ENCODE measurements around the gene MB. TPM values are rescaled to one million over a fixed set of nuclear protein-coding genes. Genes with fewer than 3 reads are reported as not detected.

The MB gene
- total RNA-seq, 1 experiment from 2014 or later: not detected

GRCh38 chr22:35600476-35600875 lies 16.7 kb downstream of the MB start:
- TF ChIP-seq, protein P1, sequence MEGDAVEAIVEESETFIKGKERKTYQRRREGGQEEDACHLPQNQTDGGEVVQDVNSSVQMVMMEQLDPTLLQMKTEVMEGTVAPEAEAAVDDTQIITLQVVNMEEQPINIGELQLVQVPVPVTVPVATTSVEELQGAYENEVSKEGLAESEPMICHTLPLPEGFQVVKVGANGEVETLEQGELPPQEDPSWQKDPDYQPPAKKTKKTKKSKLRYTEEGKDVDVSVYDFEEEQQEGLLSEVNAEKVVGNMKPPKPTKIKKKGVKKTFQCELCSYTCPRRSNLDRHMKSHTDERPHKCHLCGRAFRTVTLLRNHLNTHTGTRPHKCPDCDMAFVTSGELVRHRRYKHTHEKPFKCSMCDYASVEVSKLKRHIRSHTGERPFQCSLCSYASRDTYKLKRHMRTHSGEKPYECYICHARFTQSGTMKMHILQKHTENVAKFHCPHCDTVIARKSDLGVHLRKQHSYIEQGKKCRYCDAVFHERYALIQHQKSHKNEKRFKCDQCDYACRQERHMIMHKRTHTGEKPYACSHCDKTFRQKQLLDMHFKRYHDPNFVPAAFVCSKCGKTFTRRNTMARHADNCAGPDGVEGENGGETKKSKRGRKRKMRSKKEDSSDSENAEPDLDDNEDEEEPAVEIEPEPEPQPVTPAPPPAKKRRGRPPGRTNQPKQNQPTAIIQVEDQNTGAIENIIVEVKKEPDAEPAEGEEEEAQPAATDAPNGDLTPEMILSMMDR (IDR thresholded peaks at IDR 0.05; ENCODE audit: unreplicated experiment): no peak
- no peaks in the 10 kb centered on the region for H3K4me1 Mint-ChIP-seq (ENCODE audit: low read depth, unreplicated experiment)
- H3K4me3 Mint-ChIP-seq (ENCODE audit: low read depth, unreplicated experiment): no peak overlapping the region
- H3K36me3 Mint-ChIP-seq (ENCODE audit: insufficient read depth, unreplicated experiment): no peaks in the 10 kb centered on the region
- BruUV-seq (replicated peaks): no TSS peak
- no peaks in the 10 kb centered on the region for H3K27me3 Mint-ChIP-seq (ENCODE audit: unreplicated experiment)
- no peaks in the 10 kb centered on the region for H3K9me3 Mint-ChIP-seq (ENCODE audit: low read depth, unreplicated experiment)
- CTCF ChIA-PET: no interaction called here
- no peak overlapping the region for H3K27ac Mint-ChIP-seq (ENCODE audit: unreplicated experiment)
- intact Hi-C loops (cut with micrococcal nuclease; ENCODE audit: unreplicated experiment): no loop called here
- no peak for DNase-seq

- no peaks in the 10 kb centered on the region for H3K4me1 Mint-ChIP-seq (ENCODE audit: low read depth, unreplicated experiment)
- CTCF ChIA-PET: no interaction called here
- H3K4me3 Mint-ChIP-seq (ENCODE audit: low read depth, unreplicated experiment): no peak overlapping the region
- intact Hi-C loops (cut with micrococcal nuclease; ENCODE audit: unreplicated experiment): no loop called here
- no peak for DNase-seq
- H3K9me3 Mint-ChIP-seq (ENCODE audit: low read depth, unreplicated experiment): no peaks in the 10 kb centered on the region
- TF ChIP-seq, protein P1 (IDR thresholded peaks at IDR 0.05; ENCODE audit: unreplicated experiment): no peak
- H3K27me3 Mint-ChIP-seq (ENCODE audit: unreplicated experiment): no peaks in the 10 kb centered on the region
- BruUV-seq (replicated peaks): no TSS peak
- H3K27ac Mint-ChIP-seq (ENCODE audit: unreplicated experiment): no peak overlapping the region
- H3K36me3 Mint-ChIP-seq (ENCODE audit: insufficient read depth, unreplicated experiment): no peaks in the 10 kb centered on the region
These were observed 17.8 kb downstream of the MB start for GRCh38 chr22:35599364-35599763.

GRCh38 chr22:35598396-35598710 lies 18.8 kb downstream of the MB start:
- BruUV-seq (replicated peaks): no TSS peak
- peaks cover 2% of the 10 kb centered on the region for H3K4me1 Mint-ChIP-seq (ENCODE audit: low read depth, unreplicated experiment)

DNA sequence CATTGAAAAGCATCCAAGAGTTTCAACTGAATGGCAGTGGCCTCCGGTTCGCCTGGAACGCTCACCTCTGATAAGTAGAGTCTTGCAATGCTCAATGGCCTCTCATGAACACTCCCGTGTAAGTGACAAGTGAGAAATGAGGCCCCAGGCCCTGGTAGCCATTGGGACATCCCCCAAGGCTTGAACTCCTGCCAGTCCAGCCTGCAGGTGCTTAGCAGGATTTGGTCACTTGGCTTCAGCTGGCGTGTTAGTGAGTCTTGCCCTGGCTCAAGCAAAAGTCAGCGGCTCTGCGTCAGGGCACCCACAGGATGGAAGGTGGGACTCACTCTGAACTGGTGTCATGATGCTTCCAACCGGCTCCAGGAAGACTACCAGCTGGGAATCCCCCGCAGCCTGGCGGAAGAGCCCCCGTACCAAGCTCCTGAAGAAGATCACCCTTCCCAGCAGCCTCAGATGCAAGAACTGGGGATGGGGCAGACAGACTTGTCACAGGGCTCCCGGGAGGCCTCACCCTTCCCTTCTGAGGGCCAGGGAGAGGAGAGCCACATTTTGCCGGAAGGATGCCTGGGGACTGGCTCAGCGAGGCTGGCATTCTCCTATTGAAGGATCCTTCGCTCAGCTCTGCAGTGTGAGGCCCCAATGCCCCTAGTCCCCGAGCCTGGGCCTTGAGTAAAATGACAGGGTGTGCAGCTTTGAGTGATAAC lies 19.3 kb downstream of the MB start:
- intact Hi-C loops (cut with micrococcal nuclease; ENCODE audit: unreplicated experiment): no loop called here
- Mint-ChIP-seq H3K9me3 (ENCODE audit: low read depth, unreplicated experiment) (no peaks in the 10 kb centered on the region), H3K27me3 (ENCODE audit: unreplicated experiment) (no peaks in the 10 kb centered on the region), H3K4me3 (ENCODE audit: low read depth, unreplicated experiment) (no peak overlapping the region), H3K36me3 (ENCODE audit: insufficient read depth, unreplicated experiment) (no peaks in the 10 kb centered on the region), H3K27ac (ENCODE audit: unreplicated experiment) (no peak overlapping the region), H3K4me1 (ENCODE audit: low read depth, unreplicated experiment) (peaks cover 7% of the 10 kb centered on the region)
- CTCF ChIA-PET: no interaction called here
- TF ChIP-seq, protein P1 (IDR thresholded peaks at IDR 0.05; ENCODE audit: unreplicated experiment): no peak
- no peak for DNase-seq
- BruUV-seq (replicated peaks): no TSS peak

More at GRCh38 chr22:35598396-35598710, 18.8 kb downstream of the MB start:
- TF ChIP-seq, protein P1 (IDR thresholded peaks at IDR 0.05; ENCODE audit: unreplicated experiment): no peak
- intact Hi-C loops (cut with micrococcal nuclease; ENCODE audit: unreplicated experiment): no loop called here
- Mint-ChIP-seq H3K27ac (ENCODE audit: unreplicated experiment) (no peak overlapping the region), H3K9me3 (ENCODE audit: low read depth, unreplicated experiment) (no peaks in the 10 kb centered on the region), H3K4me3 (ENCODE audit: low read depth, unreplicated experiment) (no peak overlapping the region), H3K36me3 (ENCODE audit: insufficient read depth, unreplicated experiment) (no peaks in the 10 kb centered on the region), H3K27me3 (ENCODE audit: unreplicated experiment) (no peaks in the 10 kb centered on the region)
- CTCF ChIA-PET: no interaction called here
- DNase-seq: no peak

Measured in Calu3 (cell line).